H1 (cell line): ENCODE results near the gene MFNG.

ENCODE experiments used
- JUND ChIP-seq: IDR thresholded peaks from 2 replicates; pipeline ENCODE4 v1.6.1; 2011; ENCODE audit warnings: mild to moderate bottlenecking, improper control_type of control experiment, low read length
- TF ChIP-seq, protein P1 (sequence below), 3 experiments: IDR thresholded peaks; 1 replicate in 2 of 3; 2 replicates in 1 of 3; pipeline versions ENCODE4 v1.5.1 to v1.6.1; 2011; ENCODE audit warnings: low read length in 3 of 3, mild to moderate bottlenecking in 3 of 3, inconsistent platforms in 2 of 3, low read depth in 1 of 3, moderate library complexity in 1 of 3; ENCODE audit not compliant: insufficient read depth in 1 of 3; ENCODE audit errors: control extremely low read depth in 1 of 3

DNA sequence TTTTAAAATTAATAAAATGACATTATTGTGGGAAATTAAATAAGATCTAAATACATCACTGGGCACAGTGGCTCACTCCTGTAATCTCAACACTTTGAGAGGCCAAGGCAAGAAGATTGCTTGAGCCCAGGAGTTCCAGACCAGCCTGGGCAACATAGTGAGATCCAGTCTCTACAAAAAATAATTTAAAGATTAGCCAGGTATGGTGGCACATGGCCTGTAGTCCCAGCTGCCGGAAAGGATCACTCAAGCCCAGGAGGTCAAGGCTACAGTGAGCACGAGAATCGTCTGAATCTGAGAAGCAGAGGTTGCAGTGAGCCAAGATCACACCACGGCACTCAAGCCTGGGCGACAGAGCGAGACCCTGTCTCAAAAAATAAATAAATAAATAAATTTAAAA is 49.0 kb upstream of the MFNG start:
- TF ChIP-seq, protein P1, sequence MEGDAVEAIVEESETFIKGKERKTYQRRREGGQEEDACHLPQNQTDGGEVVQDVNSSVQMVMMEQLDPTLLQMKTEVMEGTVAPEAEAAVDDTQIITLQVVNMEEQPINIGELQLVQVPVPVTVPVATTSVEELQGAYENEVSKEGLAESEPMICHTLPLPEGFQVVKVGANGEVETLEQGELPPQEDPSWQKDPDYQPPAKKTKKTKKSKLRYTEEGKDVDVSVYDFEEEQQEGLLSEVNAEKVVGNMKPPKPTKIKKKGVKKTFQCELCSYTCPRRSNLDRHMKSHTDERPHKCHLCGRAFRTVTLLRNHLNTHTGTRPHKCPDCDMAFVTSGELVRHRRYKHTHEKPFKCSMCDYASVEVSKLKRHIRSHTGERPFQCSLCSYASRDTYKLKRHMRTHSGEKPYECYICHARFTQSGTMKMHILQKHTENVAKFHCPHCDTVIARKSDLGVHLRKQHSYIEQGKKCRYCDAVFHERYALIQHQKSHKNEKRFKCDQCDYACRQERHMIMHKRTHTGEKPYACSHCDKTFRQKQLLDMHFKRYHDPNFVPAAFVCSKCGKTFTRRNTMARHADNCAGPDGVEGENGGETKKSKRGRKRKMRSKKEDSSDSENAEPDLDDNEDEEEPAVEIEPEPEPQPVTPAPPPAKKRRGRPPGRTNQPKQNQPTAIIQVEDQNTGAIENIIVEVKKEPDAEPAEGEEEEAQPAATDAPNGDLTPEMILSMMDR (IDR thresholded peaks at IDR 0.05; ENCODE audit: control extremely low read depth in 1 of 3, insufficient read depth in 1 of 3, low read depth in 1 of 3, low read length in 3 of 3) = no peak
- no peak for TF ChIP-seq JUND
